Right lobe of liver (tissue), 6 donors: ENCODE measurements around the gene GNAQ. TPM values are rescaled to one million over a fixed set of nuclear protein-coding genes. Genes with fewer than 3 reads are reported as not detected.

Experiments
- ATAC-seq, 4 donors: fragments of 200-7000 bp; cut with Tn5 transposase; one replicate each; pipeline ENCODE4 v1.9.1; 2020; ENCODE audit warnings: mild to moderate bottlenecking in 4 of 4, moderate library complexity in 4 of 4
- DNase-seq, 3 donors: peaks; one replicate each; pipeline ENCODE4 v3.0.0-alpha.2; 2020
- H3K27ac ChIP-seq, 3 donors: fragments of 200-600 bp; one replicate each; pipeline ENCODE4 v1.8.0; 2022
- H3K27me3 ChIP-seq, 2 donors: fragments of 200-600 bp; one replicate each; pipeline ENCODE4 v1.8.0; 2022
- H3K36me3 ChIP-seq, 4 donors: fragments of 200-600 bp; sonication (generic) in 1 of 4; one replicate each; pipeline versions ENCODE4 v1.5.1 to v1.8.0; 2017 to 2022; ENCODE audit warnings: control low read depth in 1 of 4
- H3K4me1 ChIP-seq, 4 donors: fragments of 200-600 bp; sonication (generic) in 1 of 4; one replicate each; pipeline versions ENCODE4 v1.5.1 to v1.8.0; 2017 to 2022; ENCODE audit warnings: control low read depth in 1 of 4
- H3K4me3 ChIP-seq, 3 donors: fragments of 200-600 bp; one replicate each; pipeline ENCODE4 v1.8.0; 2022
- H3K9me3 ChIP-seq, 4 donors: fragments of 200-600 bp; sonication (generic) in 1 of 4; one replicate each; pipeline versions ENCODE4 v1.5.1 to v1.8.0; 2017 to 2022; ENCODE audit warnings: control low read depth in 1 of 4
- POLR2A ChIP-seq: fragments of 450-650 bp; IDR thresholded peaks from one replicate; pipeline ENCODE4 v1.6.1; 2017; ENCODE audit warnings: antibody characterized with exemption, mild to moderate bottlenecking
- WGBS: methylation state at CpG from one replicate; pipeline ENCODE4 v1.1.6; 2018; ENCODE audit warnings: low coverage, low lambda C conversion rate; ENCODE audit not compliant: insufficient coverage; ENCODE audit errors: missing lambda C conversion rate; 5-methylcytosine and 5-hydroxymethylcytosine counted together
- intact Hi-C, 2 donors: fragments of 100-400 bp; cut with DNase I; formaldehyde crosslinking; loops; one replicate each; pipeline versions ENCODE4 v1.11.2 to v1.14.1; 2022
- total RNA-seq, 6 experiments: library from RNA; depleted of rRNA in 2 of 6; stranded (reverse); fragments of >200 nt in 2 of 6; fragmentation: NEBNext Ultra II Directional in 3 of 6; extraction: Animal tissue kit (Norgen Biotek cat#: 25700) in 3 of 6; gene quantifications; one replicate each; pipeline versions ENCODE4 v1.1.0 to v1.2.4, GENCODE V29; 2016 to 2023
- TF ChIP-seq, protein P1 (sequence below), 4 donors: fragments of 200-600 bp in 3 of 4; fragments of 450-650 bp in 1 of 4; IDR thresholded peaks; one replicate each; pipeline versions ENCODE4 v1.5.1 to v1.8.0; 2016 to 2022; ENCODE audit warnings: antibody characterized with exemption in 4 of 4, mild to moderate bottlenecking in 2 of 4
- donor health status: DM: no; HTN: yes; CAD: no.
- donor health status: DM: no; HTN: no; CAD: no.
- donor health status: DM: no; HTN: no; CAD: no.
- donor health status: DM: no; HTN: yes; CAD: no.
- donor health status: DM: no; HTN: yes; CAD: no.

The GNAQ gene
- total RNA-seq, 6 experiments from 2014 or later: 15.8 to 28.7 (median 21.6) TPM

DNA sequence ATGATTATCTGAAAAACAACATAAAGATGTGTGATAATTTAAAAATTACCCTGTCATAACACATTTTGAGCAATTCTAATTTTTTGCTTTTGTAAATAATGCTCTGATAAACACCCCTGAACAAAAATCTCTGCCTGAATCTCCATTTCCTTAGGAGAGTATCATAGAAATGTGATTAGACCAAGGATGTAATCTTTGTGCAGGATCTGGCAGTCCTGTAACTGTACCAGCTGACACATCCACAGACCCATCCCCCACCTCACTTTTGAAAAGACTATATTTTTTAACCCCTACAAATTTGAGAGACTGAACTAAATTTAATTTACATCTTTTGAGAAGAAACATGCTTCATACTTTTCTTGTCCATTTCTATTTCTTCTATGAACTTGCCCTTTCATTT, 101.7 kb downstream of the GNAQ start:
- ATAC-seq (no peak), DNase-seq (no peak)
- intact Hi-C loops: no loop called here
- Histone ChIP-seq H3K36me3 (no peaks in the 10 kb centered on the region), H3K27me3 (no peaks in the 10 kb centered on the region), H3K9me3 (no peaks in the 10 kb centered on the region), H3K4me1 (peaks cover 0 to 4% (median 0%) of the 10 kb centered on the region in 4 donors), H3K4me3 (no peak overlapping the region), H3K27ac (no peak overlapping the region)
- TF ChIP-seq, protein P1, sequence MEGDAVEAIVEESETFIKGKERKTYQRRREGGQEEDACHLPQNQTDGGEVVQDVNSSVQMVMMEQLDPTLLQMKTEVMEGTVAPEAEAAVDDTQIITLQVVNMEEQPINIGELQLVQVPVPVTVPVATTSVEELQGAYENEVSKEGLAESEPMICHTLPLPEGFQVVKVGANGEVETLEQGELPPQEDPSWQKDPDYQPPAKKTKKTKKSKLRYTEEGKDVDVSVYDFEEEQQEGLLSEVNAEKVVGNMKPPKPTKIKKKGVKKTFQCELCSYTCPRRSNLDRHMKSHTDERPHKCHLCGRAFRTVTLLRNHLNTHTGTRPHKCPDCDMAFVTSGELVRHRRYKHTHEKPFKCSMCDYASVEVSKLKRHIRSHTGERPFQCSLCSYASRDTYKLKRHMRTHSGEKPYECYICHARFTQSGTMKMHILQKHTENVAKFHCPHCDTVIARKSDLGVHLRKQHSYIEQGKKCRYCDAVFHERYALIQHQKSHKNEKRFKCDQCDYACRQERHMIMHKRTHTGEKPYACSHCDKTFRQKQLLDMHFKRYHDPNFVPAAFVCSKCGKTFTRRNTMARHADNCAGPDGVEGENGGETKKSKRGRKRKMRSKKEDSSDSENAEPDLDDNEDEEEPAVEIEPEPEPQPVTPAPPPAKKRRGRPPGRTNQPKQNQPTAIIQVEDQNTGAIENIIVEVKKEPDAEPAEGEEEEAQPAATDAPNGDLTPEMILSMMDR (IDR thresholded peaks at IDR 0.05): no peak
- no peak for TF ChIP-seq POLR2A

DNA sequence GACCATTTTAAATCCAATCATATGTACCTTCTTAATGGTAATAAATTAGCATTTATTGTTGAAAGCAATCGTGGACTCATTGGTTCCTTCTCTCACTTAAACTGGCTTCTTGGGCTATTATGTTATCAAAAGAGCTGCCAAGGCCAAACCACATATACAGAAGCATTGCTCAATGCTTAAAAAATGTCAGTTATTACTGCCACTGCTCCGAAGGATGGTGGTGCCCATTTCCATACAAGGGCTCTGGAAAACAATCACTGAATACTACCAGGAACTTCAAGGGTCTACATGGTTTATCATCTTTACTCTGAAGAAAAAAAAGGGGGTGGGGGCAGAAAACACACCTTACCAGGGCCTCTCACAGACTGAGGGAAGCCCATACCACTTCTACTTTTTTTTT, 104.3 kb downstream of the GNAQ start:
- WGBS: 58% methylated on average over 2 of the region's 2 CpGs
- peaks cover 0 to 4% (median 0%) of the 10 kb centered on the region in 4 donors for H3K4me1 ChIP-seq

DNA sequence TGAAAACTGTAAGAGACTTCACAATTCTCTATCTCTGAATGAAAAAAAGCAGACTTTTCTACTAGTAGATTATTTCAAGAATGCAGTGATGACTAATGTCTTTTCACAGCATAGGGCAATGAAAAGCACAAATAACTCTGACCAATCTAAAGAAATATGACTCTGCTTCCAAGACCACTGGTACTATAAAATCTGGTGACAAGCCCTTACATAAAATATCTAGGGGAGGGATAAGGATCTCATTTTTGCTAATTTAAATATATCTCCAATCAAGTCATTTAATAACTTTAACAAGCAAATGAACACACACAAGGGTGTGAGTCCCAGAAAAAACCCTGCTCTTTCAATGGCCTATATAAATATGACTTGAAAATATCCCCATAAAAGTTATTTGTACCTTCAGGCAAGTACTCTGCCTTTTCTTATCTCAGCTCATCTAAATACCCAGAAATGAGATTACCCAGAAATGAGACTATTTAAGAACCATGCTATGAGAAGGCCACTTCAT, 105.2 kb downstream of the GNAQ start:
- DNase-seq (no peak), ATAC-seq (no peak)
- Histone ChIP-seq H3K27me3 (no peaks in the 10 kb centered on the region), H3K36me3 (no peaks in the 10 kb centered on the region), H3K9me3 (no peaks in the 10 kb centered on the region), H3K27ac (no peak overlapping the region), H3K4me1 (peaks cover 0 to 4% (median 0%) of the 10 kb centered on the region in 4 donors), H3K4me3 (no peak overlapping the region)
- no peak for TF ChIP-seq POLR2A
- intact Hi-C loops: no loop called here

More for the DNA sequence above, 104.3 kb downstream of the GNAQ start:
- no peak overlapping the region for H3K27ac ChIP-seq
- TF ChIP-seq, protein P1 (IDR thresholded peaks at IDR 0.05): no peak
- no peak for TF ChIP-seq POLR2A
- H3K9me3 ChIP-seq: no peaks in the 10 kb centered on the region
- no peak for ATAC-seq
- DNase-seq: no peak
- intact Hi-C loops: no loop called here
- H3K27me3 ChIP-seq: no peaks in the 10 kb centered on the region
- H3K4me3 ChIP-seq: no peak overlapping the region
- H3K36me3 ChIP-seq: no peaks in the 10 kb centered on the region

DNA sequence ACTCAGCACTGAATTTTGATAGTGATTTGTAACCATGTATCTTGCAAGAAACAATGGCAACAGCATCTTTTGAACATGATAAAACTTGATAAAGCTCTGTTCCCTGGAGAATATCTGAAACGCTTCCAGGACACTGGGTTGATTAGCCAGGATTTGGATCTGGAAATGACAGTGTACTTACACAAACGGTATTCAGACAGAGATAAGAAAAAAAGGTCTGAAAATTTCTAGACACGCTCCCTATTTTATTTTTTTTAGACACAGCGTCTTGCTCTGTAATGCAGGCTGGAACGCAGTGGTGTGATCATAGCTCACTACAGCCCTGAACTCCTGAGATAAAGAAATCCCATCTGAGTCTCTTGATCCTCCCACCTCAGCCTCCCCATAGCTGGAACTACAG, 109.0 kb downstream of the GNAQ start:
- Histone ChIP-seq H3K9me3 (no peaks in the 10 kb centered on the region), H3K36me3 (peaks cover 0 to 6% (median 0%) of the 10 kb centered on the region in 4 donors), H3K27me3 (no peaks in the 10 kb centered on the region), H3K27ac (no peak overlapping the region), H3K4me1 (peaks cover 0 to 14% (median 5%) of the 10 kb centered on the region in 4 donors), H3K4me3 (no peak overlapping the region)
- DNase-seq (no peak), ATAC-seq (peak in 1 of 4 donors; percentile 23)
- TF ChIP-seq POLR2A: no peak
- TF ChIP-seq, protein P1 (IDR thresholded peaks at IDR 0.05): no peak
- intact Hi-C loops: no loop called here
- 59% methylated on average over 5 of the region's 5 CpGs for WGBS

DNA sequence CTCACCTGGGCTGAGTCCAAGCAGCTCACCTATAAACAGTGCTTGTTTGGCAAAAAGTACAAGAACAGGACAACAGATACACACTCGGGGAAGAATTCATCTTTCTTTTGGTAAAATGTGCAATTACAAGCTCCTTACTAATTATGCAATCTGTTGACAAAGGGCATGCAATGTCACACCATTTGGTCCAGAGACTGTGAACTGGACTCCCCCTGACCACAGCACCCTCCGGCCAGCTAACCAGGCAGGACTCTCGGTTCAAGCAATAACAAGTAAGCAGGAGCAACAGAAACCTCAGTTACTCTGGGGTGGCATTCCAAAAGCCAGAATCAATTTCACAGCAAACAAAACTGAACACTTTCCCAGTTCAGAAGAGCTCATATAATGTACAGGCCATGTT, 113.8 kb downstream of the GNAQ start:
- peak; percentile 57 to 68 (median 61) for ATAC-seq
- WGBS: 27% methylated on average over 3 of the region's 3 CpGs
- intact Hi-C loops: no loop called here
- no peak overlapping the region for H3K27ac ChIP-seq
- H3K4me3 ChIP-seq: no peak overlapping the region
- H3K27me3 ChIP-seq: no peaks in the 10 kb centered on the region
- no peak for DNase-seq
- H3K36me3 ChIP-seq: peaks cover 0 to 6% (median 0%) of the 10 kb centered on the region in 4 donors
- H3K9me3 ChIP-seq: no peaks in the 10 kb centered on the region
- no peak for TF ChIP-seq POLR2A
- TF ChIP-seq, protein P1 (IDR thresholded peaks at IDR 0.05): no peak
- peaks cover 0 to 11% (median 5%) of the 10 kb centered on the region in 4 donors for H3K4me1 ChIP-seq
